K562 (cell line): ENCODE measurements around the gene CEP95. TPM values are rescaled to one million over a fixed set of nuclear protein-coding genes. Genes with fewer than 3 reads are reported as not detected.

Experiments used
- COPS2 ChIP-seq: fragments of 450-650 bp; conservative IDR thresholded peaks from 2 replicates; pipeline ENCODE4 v1.6.1; 2016; ENCODE audit warnings: mild to moderate bottlenecking, moderate library complexity
- CSDE1 ChIP-seq, 2 experiments: fragments of 450-650 bp; IDR thresholded peaks; 2 replicates each; pipeline ENCODE4 v1.6.1; 2016; ENCODE audit warnings: mild to moderate bottlenecking in 1 of 2
- GMEB1 ChIP-seq: fragments of 250-450 bp; sonication (Bioruptor Pico); IDR thresholded peaks from 2 replicates; pipeline ENCODE4 v1.4.0; 2020; ENCODE audit warnings: mild to moderate bottlenecking
- MTA2 ChIP-seq: fragments of 450-650 bp; IDR thresholded peaks from 2 replicates; pipeline ENCODE4 v1.6.1; 2016; ENCODE audit warnings: low read depth
- MYBL2 ChIP-seq, 2 experiments: fragments of 450-650 bp in 1 of 2; sonication (generic) in 1 of 2; formaldehyde crosslinking in 1 of 2; IDR thresholded peaks; 2 replicates each; pipeline versions ENCODE4 v1.6.1 to v1.8.1; 2017 to 2022; ENCODE audit warnings: borderline replicate concordance in 1 of 2, inconsistent platforms in 1 of 2, low read depth in 1 of 2, mild to moderate bottlenecking in 1 of 2, missing genetic modification reagents in 1 of 2, moderate library complexity in 1 of 2
- MYNN ChIP-seq, 2 experiments: sonication (generic); formaldehyde crosslinking in 1 of 2; IDR thresholded peaks; 2 replicates each; pipeline versions ENCODE4 v1.5.0 to v1.6.1; 2016 to 2020; ENCODE audit warnings: antibody characterized with exemption in 1 of 2, missing genetic modification reagents in 1 of 2
- PHTF2 ChIP-seq: fragments of 250-450 bp; sonication (Bioruptor Pico); IDR thresholded peaks from 2 replicates; pipeline ENCODE4 v1.5.0; 2021; ENCODE audit warnings: mild to moderate bottlenecking
- POLR3G ChIP-seq: IDR thresholded peaks from 2 replicates; pipeline ENCODE4 v1.6.1; 2011; ENCODE audit not compliant: insufficient read length, insufficient replicate concordance; ENCODE audit errors: extremely low read depth
- RAD21 ChIP-seq, 2 experiments: fragments of 250-450 bp in 1 of 2; fragments of 450-650 bp in 1 of 2; sonication (Bioruptor Pico) in 1 of 2; formaldehyde crosslinking in 1 of 2; IDR thresholded peaks in 1 of 2; conservative IDR thresholded peaks in 1 of 2; 2 replicates each; pipeline versions ENCODE4 v1.4.0 to v1.8.0; 2020 to 2022; ENCODE audit warnings: mild to moderate bottlenecking in 2 of 2, moderate library complexity in 1 of 2
- SAFB ChIP-seq: fragments of 200-400 bp; formaldehyde crosslinking; IDR thresholded peaks from 2 replicates; pipeline ENCODE4 v1.6.1; 2017; ENCODE audit warnings: low read depth, low read length, borderline replicate concordance
- SFPQ ChIP-seq: fragments of 200-400 bp; formaldehyde crosslinking; IDR thresholded peaks from 2 replicates; pipeline ENCODE4 v1.6.1; 2017; ENCODE audit warnings: mild to moderate bottlenecking, low read depth, low read length, moderate library complexity
- SMAD4 ChIP-seq: fragments of 250-450 bp; sonication (Bioruptor Pico); conservative IDR thresholded peaks from 2 replicates; pipeline ENCODE4 v1.8.0; 2021; ENCODE audit warnings: inconsistent platforms, mild to moderate bottlenecking, moderate library complexity
- SMC3 ChIP-seq: conservative IDR thresholded peaks from 2 replicates; pipeline ENCODE4 v1.6.1; 2011; ENCODE audit warnings: low read depth, low read length, improper control_type of control experiment; ENCODE audit not compliant: insufficient read depth
- YBX1 ChIP-seq: fragments of 450-650 bp; IDR thresholded peaks from 2 replicates; pipeline ENCODE4 v1.7.1; 2016; ENCODE audit warnings: mild to moderate bottlenecking
- ZFP30 ChIP-seq: fragments of 250-450 bp; sonication (Bioruptor Pico); IDR thresholded peaks from 2 replicates; pipeline ENCODE4 v1.8.0; 2022; ENCODE audit warnings: moderate library complexity, mild to moderate bottlenecking, inconsistent platforms, borderline replicate concordance
- ZKSCAN1 ChIP-seq: fragments of 150-350 bp; IDR thresholded peaks from 2 replicates; pipeline ENCODE4 v1.6.1; 2016; ENCODE audit warnings: low read depth, low read length
- polyA plus RNA-seq, 8 experiments: library from polyadenylated mRNA; depleted of rRNA in 4 of 8; stranded (reverse) in 5 of 8; unstranded in 3 of 8; fragments of >200 nt; fragmentation: Nextera tagmentation in 2 of 8; fragmentation: Illumina TruSeq in 1 of 8; extraction: Ambion mirVana in 2 of 8; extraction: Trizol in 1 of 8; gene quantifications; 2 replicates each; pipeline versions ENCODE4 v1.2.1 to v1.2.3, GENCODE V29; 2011 to 2014; ENCODE audit warnings: inconsistent platforms in 1 of 8, missing spikeins in 1 of 8
- total RNA-seq, 7 experiments: library from RNA; depleted of rRNA in 6 of 7; stranded (reverse); fragments of >200 nt in 6 of 7; fragmentation: Illumina TruSeq in 2 of 7; extraction: Trizol in 2 of 7; gene quantifications; 2 replicates each; pipeline versions ENCODE4 v1.2.1 to v1.2.3, GENCODE V29; 2011 to 2021; ENCODE audit warnings: low replicate concordance in 1 of 7
- TF ChIP-seq, protein P1 (sequence below): sonication (generic); formaldehyde crosslinking; IDR thresholded peaks from 2 replicates; pipeline ENCODE4 v1.8.1; 2023; ENCODE audit warnings: mild to moderate bottlenecking, missing genetic modification reagents
- TF ChIP-seq, protein P2 (sequence below): fragments of 250-450 bp; sonication (Bioruptor Pico); IDR thresholded peaks from 2 replicates; pipeline ENCODE4 v1.8.0; 2022; ENCODE audit warnings: inconsistent platforms

CEP95 gene
- total and polyA plus RNA-seq, 9 of the 15 experiments (the other 6 are each of a cell fraction or from before 2014, with no cell fraction given), result 26.7 to 80.7 (median 56.9) TPM

GRCh38 chr17:64491034-64491860 lies 15.5 kb upstream of the CEP95 start (continued):
- no peak for TF ChIP-seq GMEB1 (CRISPR knock-in tag)
- TF ChIP-seq, protein P1, sequence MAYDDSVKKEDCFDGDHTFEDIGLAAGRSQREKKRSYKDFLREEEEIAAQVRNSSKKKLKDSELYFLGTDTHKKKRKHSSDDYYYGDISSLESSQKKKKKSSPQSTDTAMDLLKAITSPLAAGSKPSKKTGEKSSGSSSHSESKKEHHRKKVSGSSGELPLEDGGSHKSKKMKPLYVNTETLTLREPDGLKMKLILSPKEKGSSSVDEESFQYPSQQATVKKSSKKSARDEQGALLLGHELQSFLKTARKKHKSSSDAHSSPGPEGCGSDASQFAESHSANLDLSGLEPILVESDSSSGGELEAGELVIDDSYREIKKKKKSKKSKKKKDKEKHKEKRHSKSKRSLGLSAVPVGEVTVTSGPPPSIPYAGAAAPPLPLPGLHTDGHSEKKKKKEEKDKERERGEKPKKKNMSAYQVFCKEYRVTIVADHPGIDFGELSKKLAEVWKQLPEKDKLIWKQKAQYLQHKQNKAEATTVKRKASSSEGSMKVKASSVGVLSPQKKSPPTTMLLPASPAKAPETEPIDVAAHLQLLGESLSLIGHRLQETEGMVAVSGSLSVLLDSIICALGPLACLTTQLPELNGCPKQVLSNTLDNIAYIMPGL, result no peak
- TF ChIP-seq YBX1, result no peak
- TF ChIP-seq MYNN (IDR thresholded peaks at IDR 0.05), result no peak
- no peak for TF ChIP-seq MYNN (CRISPR knock-in tag; IDR thresholded peaks at IDR 0.05)
- no peak for TF ChIP-seq SFPQ
- no peak for TF ChIP-seq ZKSCAN1
- no peak for TF ChIP-seq MTA2
- TF ChIP-seq SMC3, result 0 out of 2 replicates have a peak, but pooled peaks have one; percentile 8
- TF ChIP-seq, protein P2, sequence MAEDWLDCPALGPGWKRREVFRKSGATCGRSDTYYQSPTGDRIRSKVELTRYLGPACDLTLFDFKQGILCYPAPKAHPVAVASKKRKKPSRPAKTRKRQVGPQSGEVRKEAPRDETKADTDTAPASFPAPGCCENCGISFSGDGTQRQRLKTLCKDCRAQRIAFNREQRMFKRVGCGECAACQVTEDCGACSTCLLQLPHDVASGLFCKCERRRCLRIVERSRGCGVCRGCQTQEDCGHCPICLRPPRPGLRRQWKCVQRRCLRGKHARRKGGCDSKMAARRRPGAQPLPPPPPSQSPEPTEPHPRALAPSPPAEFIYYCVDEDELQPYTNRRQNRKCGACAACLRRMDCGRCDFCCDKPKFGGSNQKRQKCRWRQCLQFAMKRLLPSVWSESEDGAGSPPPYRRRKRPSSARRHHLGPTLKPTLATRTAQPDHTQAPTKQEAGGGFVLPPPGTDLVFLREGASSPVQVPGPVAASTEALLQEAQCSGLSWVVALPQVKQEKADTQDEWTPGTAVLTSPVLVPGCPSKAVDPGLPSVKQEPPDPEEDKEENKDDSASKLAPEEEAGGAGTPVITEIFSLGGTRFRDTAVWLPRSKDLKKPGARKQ (CRISPR knock-in tag), result no peak
- no peak for TF ChIP-seq PHTF2 (CRISPR knock-in tag)
- no peak for TF ChIP-seq COPS2
- no peak for TF ChIP-seq POLR3G
- TF ChIP-seq SAFB, result no peak
- no peak for TF ChIP-seq CSDE1 (IDR thresholded peaks at IDR 0.05)
- TF ChIP-seq MYBL2 (IDR thresholded peaks at IDR 0.05; ENCODE audit: low read depth), result no peak
- no peak for TF ChIP-seq MYBL2 (CRISPR knock-in tag; IDR thresholded peaks at IDR 0.05; ENCODE audit: borderline replicate concordance)
- TF ChIP-seq RAD21 (CRISPR knock-in tag; conservative IDR thresholded peaks at IDR 0.05 in 1 of 2, IDR thresholded peaks at IDR 0.05 in 1 of 2), result peak; percentile 39 to 64
- no peak for TF ChIP-seq ZFP30
- no peak for TF ChIP-seq SMAD4 (CRISPR knock-in tag)
